ENCODE results near the gene HOXA3. TPM values are rescaled to one million over a fixed set of nuclear protein-coding genes. Genes with fewer than 3 reads are reported as not detected.

HOXA3 gene
- total RNA-seq, 1 experiment from 2014 or later: 4.5 TPM

DNA sequence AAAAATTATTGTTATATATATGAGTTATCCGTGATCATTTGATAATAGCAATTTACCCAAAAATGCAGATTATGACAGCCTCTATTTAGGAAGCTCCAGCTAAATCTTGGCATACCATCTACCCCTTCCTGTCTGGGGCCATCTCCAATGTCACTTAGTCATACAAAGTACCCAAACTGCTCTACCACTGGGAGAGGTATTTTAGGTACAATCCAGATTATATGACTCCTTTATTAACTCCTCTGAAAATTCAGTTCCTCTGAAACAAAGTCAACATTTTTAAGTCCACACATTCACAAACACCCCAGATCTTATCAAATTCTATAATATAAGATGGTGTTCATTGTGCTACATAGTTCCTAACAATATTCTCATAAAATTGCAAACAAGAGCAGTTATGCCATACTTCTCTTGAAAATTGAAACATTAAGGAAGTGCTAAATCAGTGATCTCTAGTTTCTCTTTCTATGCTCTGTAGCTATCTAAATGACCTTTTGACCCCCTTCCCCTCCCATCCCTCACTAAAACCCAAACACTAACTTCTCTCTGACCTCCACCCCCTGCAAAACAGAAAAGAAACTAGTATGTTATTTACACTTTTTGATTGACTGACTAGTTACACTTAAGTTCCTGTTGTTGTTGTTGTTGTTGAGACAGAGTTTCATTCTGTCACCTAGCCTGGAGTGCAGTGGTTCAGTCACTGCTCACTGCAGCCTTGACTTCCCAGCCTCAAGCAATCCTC, 73.0 kb downstream of the HOXA3 start:
- Histone ChIP-seq H3K4me3 (ENCODE audit: low read length) (no peak overlapping the region), H3K36me3 (ENCODE audit: low read depth, low read length) (no peaks in the 10 kb centered on the region), H3K9me3 (ENCODE audit: low read length) (no peaks in the 10 kb centered on the region), H3K27ac (ENCODE audit: low read length) (peak overlapping the region; percentile 64), H3K27me3 (ENCODE audit: low read length) (no peaks in the 10 kb centered on the region), H3K9me2 (replicated peaks; ENCODE audit: low read length) (no peaks in the 10 kb centered on the region), H3K4me1 (ENCODE audit: insufficient read depth, low read length) (peaks cover 48% of the 10 kb centered on the region), H3F3A (ENCODE audit: low read length, unreplicated experiment) (no peaks in the 10 kb centered on the region), H3K79me2 (ENCODE audit: low read length) (no peaks in the 10 kb centered on the region), H3K9ac (ENCODE audit: low read length) (no peak overlapping the region), H4K20me1 (ENCODE audit: low read length) (no peaks in the 10 kb centered on the region), H2AFZ (ENCODE audit: low read length) (no peak overlapping the region), H3K4me2 (ENCODE audit: low read length) (peak overlapping the region; percentile 58)
- ChIA-PET POLR2A (ENCODE audit: unreplicated experiment) (interaction anchor here (0.6 kb wide), 1 partner anchor 553 kb away, joined by 4 read pairs; no protein-coding TSS in a partner anchor), CTCF (no interaction called here)
- TF ChIP-seq EZH2phosphoT487 (IDR thresholded peaks at IDR 0.05; ENCODE audit: borderline replicate concordance, low read length): no peak
- no peak for TF ChIP-seq EZH2 (IDR thresholded peaks at IDR 0.05; ENCODE audit: low read length, unreplicated experiment)
- ATAC-seq (peak; percentile 84), DNase-seq (peak; percentile 72)
- no TSS peak for BruUV-seq (replicated peaks)
- intact Hi-C loops (cut with micrococcal nuclease): no loop called here

DNA sequence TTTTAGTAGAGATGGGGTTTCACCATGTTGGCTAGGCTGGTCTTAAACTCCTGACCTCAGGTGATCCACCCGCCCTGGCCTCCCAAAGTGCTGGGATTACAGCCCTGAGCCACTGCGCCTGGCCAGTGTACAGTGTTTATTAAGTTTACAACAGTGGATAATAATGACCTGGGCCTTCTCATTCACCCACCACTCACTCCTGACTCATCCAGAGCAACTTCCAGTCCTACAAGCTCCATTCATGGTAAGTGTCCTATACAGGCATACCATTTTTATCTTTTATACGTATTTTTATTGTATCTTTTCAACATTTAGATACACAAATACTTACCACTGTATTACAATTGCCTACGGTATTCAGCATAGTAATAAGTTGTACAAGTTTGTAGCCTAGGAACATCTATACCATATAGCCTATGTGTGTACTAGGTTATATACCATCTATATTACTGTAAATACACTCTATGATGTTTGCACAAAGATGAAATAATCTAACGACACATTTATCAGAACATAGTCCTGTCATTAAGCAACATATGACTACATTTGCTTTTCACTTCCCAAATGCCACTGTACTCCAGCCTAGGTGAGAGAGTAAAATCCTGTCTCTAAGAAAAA, 73.7 kb downstream of the HOXA3 start:
- peak overlapping the region; percentile 58 for H3K4me2 ChIP-seq (ENCODE audit: low read length)
- H4K20me1 ChIP-seq (ENCODE audit: low read length): no peaks in the 10 kb centered on the region
- H3K36me3 ChIP-seq (ENCODE audit: low read depth, low read length): no peaks in the 10 kb centered on the region
- H3K9me2 ChIP-seq (replicated peaks; ENCODE audit: low read length): no peaks in the 10 kb centered on the region
- H2AFZ ChIP-seq (ENCODE audit: low read length): no peak overlapping the region
- H3K27me3 ChIP-seq (ENCODE audit: low read length): no peaks in the 10 kb centered on the region
- DNase-seq (peak; percentile 70), ATAC-seq (peak; percentile 63)
- peaks cover 48% of the 10 kb centered on the region for H3K4me1 ChIP-seq (ENCODE audit: insufficient read depth, low read length)
- H3K9ac ChIP-seq (ENCODE audit: low read length): no peak overlapping the region
- intact Hi-C loops (cut with micrococcal nuclease): no loop called here
- H3K4me3 ChIP-seq (ENCODE audit: low read length): no peak overlapping the region
- no peaks in the 10 kb centered on the region for H3F3A ChIP-seq (ENCODE audit: low read length, unreplicated experiment)
- POLR2A ChIA-PET (ENCODE audit: unreplicated experiment): interaction anchor here (0.6 kb wide), 1 partner anchor 552 kb away, joined by 4 read pairs; no protein-coding TSS in a partner anchor
- TF ChIP-seq, protein P1, sequence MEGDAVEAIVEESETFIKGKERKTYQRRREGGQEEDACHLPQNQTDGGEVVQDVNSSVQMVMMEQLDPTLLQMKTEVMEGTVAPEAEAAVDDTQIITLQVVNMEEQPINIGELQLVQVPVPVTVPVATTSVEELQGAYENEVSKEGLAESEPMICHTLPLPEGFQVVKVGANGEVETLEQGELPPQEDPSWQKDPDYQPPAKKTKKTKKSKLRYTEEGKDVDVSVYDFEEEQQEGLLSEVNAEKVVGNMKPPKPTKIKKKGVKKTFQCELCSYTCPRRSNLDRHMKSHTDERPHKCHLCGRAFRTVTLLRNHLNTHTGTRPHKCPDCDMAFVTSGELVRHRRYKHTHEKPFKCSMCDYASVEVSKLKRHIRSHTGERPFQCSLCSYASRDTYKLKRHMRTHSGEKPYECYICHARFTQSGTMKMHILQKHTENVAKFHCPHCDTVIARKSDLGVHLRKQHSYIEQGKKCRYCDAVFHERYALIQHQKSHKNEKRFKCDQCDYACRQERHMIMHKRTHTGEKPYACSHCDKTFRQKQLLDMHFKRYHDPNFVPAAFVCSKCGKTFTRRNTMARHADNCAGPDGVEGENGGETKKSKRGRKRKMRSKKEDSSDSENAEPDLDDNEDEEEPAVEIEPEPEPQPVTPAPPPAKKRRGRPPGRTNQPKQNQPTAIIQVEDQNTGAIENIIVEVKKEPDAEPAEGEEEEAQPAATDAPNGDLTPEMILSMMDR (conservative IDR thresholded peaks at IDR 0.05; ENCODE audit: low read depth, low read length): no peak
- TF ChIP-seq EZH2 (IDR thresholded peaks at IDR 0.05; ENCODE audit: low read length, unreplicated experiment) (no peak), EZH2phosphoT487 (IDR thresholded peaks at IDR 0.05; ENCODE audit: borderline replicate concordance, low read length) (no peak)
- peak overlapping the region; percentile 64 for H3K27ac ChIP-seq (ENCODE audit: low read length)
- no peaks in the 10 kb centered on the region for H3K79me2 ChIP-seq (ENCODE audit: low read length)
- BruUV-seq (replicated peaks): no TSS peak
- no peaks in the 10 kb centered on the region for H3K9me3 ChIP-seq (ENCODE audit: low read length)
- CTCF ChIA-PET: no interaction called here

DNA sequence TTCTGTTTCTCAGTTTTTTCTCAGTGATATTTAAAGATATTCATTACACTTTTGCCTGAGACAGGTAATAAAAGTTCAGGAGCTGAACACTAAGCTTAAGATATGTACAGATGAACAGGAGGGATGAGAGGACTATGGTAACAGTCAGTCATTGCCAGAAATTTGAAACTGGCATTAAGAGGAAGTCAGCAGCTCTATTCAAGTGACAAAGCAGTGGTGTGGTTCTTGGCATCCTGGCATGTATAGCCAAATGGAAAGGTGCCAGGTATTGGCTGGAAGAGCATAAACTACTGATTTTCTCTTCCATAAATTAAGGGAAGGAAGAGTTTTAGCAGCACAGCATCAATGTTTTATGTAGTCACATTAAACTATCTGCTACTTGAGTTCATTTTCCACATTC, 79.3 kb downstream of the HOXA3 start:
- peak; percentile 82 for DNase-seq
- Histone ChIP-seq H3K79me2 (ENCODE audit: low read length) (no peaks in the 10 kb centered on the region), H4K20me1 (ENCODE audit: low read length) (no peaks in the 10 kb centered on the region), H2AFZ (ENCODE audit: low read length) (no peak overlapping the region), H3K9me2 (replicated peaks; ENCODE audit: low read length) (no peaks in the 10 kb centered on the region), H3K4me3 (ENCODE audit: low read length) (no peak overlapping the region), H3K27ac (ENCODE audit: low read length) (no peak overlapping the region), H3K36me3 (ENCODE audit: low read depth, low read length) (no peaks in the 10 kb centered on the region), H3K4me1 (ENCODE audit: insufficient read depth, low read length) (peaks cover 17% of the 10 kb centered on the region), H3K27me3 (ENCODE audit: low read length) (no peaks in the 10 kb centered on the region), H3F3A (ENCODE audit: low read length, unreplicated experiment) (no peaks in the 10 kb centered on the region), H3K4me2 (ENCODE audit: low read length) (peak overlapping the region; percentile 1; the same call in 1 of the 2 replicates), H3K9me3 (ENCODE audit: low read length) (no peaks in the 10 kb centered on the region), H3K9ac (ENCODE audit: low read length) (no peak overlapping the region)
- BruUV-seq (replicated peaks): no TSS peak
- intact Hi-C loops (cut with micrococcal nuclease): no loop called here
- POLR2A ChIA-PET (ENCODE audit: unreplicated experiment): no interaction called here
- peak; percentile 98 for ATAC-seq
- no peak for TF ChIP-seq EZH2 (IDR thresholded peaks at IDR 0.05; ENCODE audit: low read length, unreplicated experiment)
- TF ChIP-seq, protein P1 (conservative IDR thresholded peaks at IDR 0.05; ENCODE audit: low read depth, low read length): no peak
- TF ChIP-seq EZH2phosphoT487 (IDR thresholded peaks at IDR 0.05; ENCODE audit: borderline replicate concordance, low read length): no peak
- CTCF ChIA-PET: no interaction called here

All from PC-3 (cell line).